ENCODE data around the gene EFNA1. TPM values are rescaled to one million over a fixed set of nuclear protein-coding genes. Genes with fewer than 3 reads are reported as not detected.

Gene EFNA1
- polyA plus RNA-seq, 1 of the 3 experiments (the other 2 are of a cell fraction), result 14.4 TPM

- peak; percentile 77 for DNase-seq
- Histone ChIP-seq H3K27me3 (ENCODE audit: insufficient read depth) (no peaks in the 10 kb centered on the region), H3K9ac (no peak overlapping the region), H3K9me2 (no peaks in the 10 kb centered on the region), H3K27ac (ENCODE audit: low read depth in 2 of 2, low read length in 1 of 2) (peak overlapping the region in 1 of 2 experiments; percentile 30; a peak in 1 of 4 replicates), H3K9me3 (no peaks in the 10 kb centered on the region), H3K36me3 (replicated peaks in 1 of 2; ENCODE audit: control insufficient read depth in 1 of 2, insufficient read depth in 2 of 2, low read length in 1 of 2) (no peaks in the 10 kb centered on the region), H3F3A (replicated peaks; ENCODE audit: insufficient read depth) (peaks cover 18% of the 10 kb centered on the region), H3K4me2 (no peak overlapping the region), H4K20me1 (ENCODE audit: insufficient read depth) (no peaks in the 10 kb centered on the region), H3K79me2 (ENCODE audit: insufficient read depth) (no peaks in the 10 kb centered on the region), H3K4me1 (ENCODE audit: control insufficient read depth in 1 of 2, insufficient read depth in 2 of 2, low read depth in 1 of 2, low read length in 1 of 2) (peaks cover 0 to 24% of the 10 kb centered on the region in 2 experiments; a peak in 1 of 4 replicates), H2AFZ (ENCODE audit: low read depth) (0 out of 2 replicates have a peak overlapping the region, but pooled peaks have one; percentile 31), H3K4me3 (ENCODE audit: low read depth in 2 of 2, low read length in 1 of 2) (no peak overlapping the region)
- 46% methylated on average over 12 of the region's 13 CpGs for WGBS (ENCODE audit: low lambda C conversion rate)
- ChIA-PET CTCF (interaction anchor here (0.7 to 13.1 kb wide), 7 partner anchors 14 to 75 kb away, joined by 3 to 496 read pairs (median 3); partner anchors contain the start of genes KRTCAP2 and TRIM46), POLR2A (no interaction called here)
- no peak for TF ChIP-seq TAF1 (IDR thresholded peaks at IDR 0.05; ENCODE audit: borderline replicate concordance, low read depth, low read length)
- no peak for TF ChIP-seq RFX5 (IDR thresholded peaks at IDR 0.05; ENCODE audit: low read length)
- TF ChIP-seq FOXJ3 (CRISPR knock-in tag; IDR thresholded peaks at IDR 0.05), result no peak
- TF ChIP-seq TCF12 (IDR thresholded peaks at IDR 0.05), result no peak
- TF ChIP-seq SIN3A (IDR thresholded peaks at IDR 0.05; ENCODE audit: borderline replicate concordance, low read depth, low read length), result no peak
- no peak for TF ChIP-seq GATA2 (CRISPR knock-in tag; IDR thresholded peaks at IDR 0.05)
- no peak for TF ChIP-seq USF2 (IDR thresholded peaks at IDR 0.05; ENCODE audit: borderline replicate concordance, low read depth, low read length)
- no peak for TF ChIP-seq IRF3 (IDR thresholded peaks at IDR 0.05; ENCODE audit: low read depth, low read length)
- TF ChIP-seq RCOR1 (IDR thresholded peaks at IDR 0.05; ENCODE audit: low read length), result no peak
- no peak for TF ChIP-seq ZBTB33 (IDR thresholded peaks at IDR 0.05; ENCODE audit: borderline replicate concordance, low read depth)
- no peak for TF ChIP-seq YY1 (IDR thresholded peaks at IDR 0.05; ENCODE audit: low read depth)
- TF ChIP-seq PBX3 (IDR thresholded peaks at IDR 0.05), result no peak
- no peak for TF ChIP-seq FOXM1 (IDR thresholded peaks at IDR 0.05; ENCODE audit: low read depth)
- no peak for TF ChIP-seq JUND (IDR thresholded peaks at IDR 0.05)
- TF ChIP-seq NFIC (IDR thresholded peaks at IDR 0.05; ENCODE audit: borderline replicate concordance), result peak; percentile 50
- peak; percentile 62 for TF ChIP-seq RAD21 (IDR thresholded peaks at IDR 0.05; ENCODE audit: low read length)
- no peak for TF ChIP-seq POLR2AphosphoS5 (IDR thresholded peaks at IDR 0.05; ENCODE audit: low read depth, low read length)
- 0 out of 2 replicates have a peak, but pooled peaks have one; percentile 27 for TF ChIP-seq MXI1 (IDR thresholded peaks at IDR 0.05; ENCODE audit: low read depth, low read length)
- peak; percentile 68 for TF ChIP-seq SMC3 (IDR thresholded peaks at IDR 0.05; ENCODE audit: low read depth, low read length)
- TF ChIP-seq CTCF (IDR thresholded peaks at IDR 0.05), result peak; percentile 57
- TF ChIP-seq ELF1 (IDR thresholded peaks at IDR 0.05), result no peak
- TF ChIP-seq MEF2A (IDR thresholded peaks at IDR 0.05; ENCODE audit: borderline replicate concordance, low read depth), result no peak
- TF ChIP-seq MAX (IDR thresholded peaks at IDR 0.05; ENCODE audit: low read depth), result no peak
- TF ChIP-seq EZH2phosphoT487 (IDR thresholded peaks at IDR 0.05; ENCODE audit: borderline replicate concordance, low read depth), result no peak
- TF ChIP-seq USF1 (IDR thresholded peaks at IDR 0.05; ENCODE audit: borderline replicate concordance, low read depth), result no peak
- TF ChIP-seq EP300 (IDR thresholded peaks at IDR 0.05; ENCODE audit: borderline replicate concordance in 1 of 2, low read depth in 1 of 2, low read length in 1 of 2), result no peak
Measured at GRCh38 chr1:155093911-155094621, 33.6 kb upstream of the EFNA1 start.

Data from SK-N-SH (cell line).